HEK293 (cell line): Measurements from ENCODE around the gene CLPTM1.

Experiments
- BCL11B ChIP-seq: fragments of 450-650 bp; formaldehyde crosslinking; IDR thresholded peaks from 2 replicates; pipeline ENCODE4 v1.5.1; 2016; ENCODE audit warnings: low read depth, missing biosample characterization, missing genetic modification characterization
- BCL6B ChIP-seq: fragments of 450-650 bp; formaldehyde crosslinking; IDR thresholded peaks from 2 replicates; pipeline ENCODE4 v1.5.1; 2017; ENCODE audit warnings: missing biosample characterization, missing genetic modification characterization
- CTCF ChIP-seq: fragments of 450-650 bp; formaldehyde crosslinking; IDR thresholded peaks from 2 replicates; pipeline ENCODE4 v1.5.1; 2016; ENCODE audit warnings: missing biosample characterization, missing genetic modification characterization
- FEZF1 ChIP-seq: fragments of 450-650 bp; formaldehyde crosslinking; IDR thresholded peaks from 2 replicates; pipeline ENCODE4 v1.5.1; 2016; ENCODE audit warnings: missing biosample characterization, missing genetic modification characterization
- HOXC10 ChIP-seq: sonication (generic); formaldehyde crosslinking; IDR thresholded peaks from 2 replicates; pipeline ENCODE4 v1.8.1; 2023; ENCODE audit warnings: mild to moderate bottlenecking, missing genetic modification reagents
- MZF1 ChIP-seq: fragments of 450-650 bp; formaldehyde crosslinking; IDR thresholded peaks from 2 replicates; pipeline ENCODE4 v1.5.1; 2017; ENCODE audit warnings: missing biosample characterization, missing genetic modification characterization, borderline replicate concordance
- OVOL3 ChIP-seq: fragments of 450-650 bp; formaldehyde crosslinking; IDR thresholded peaks from 2 replicates; pipeline ENCODE4 v1.5.1; 2016; ENCODE audit warnings: missing biosample characterization, missing genetic modification characterization
- PATZ1 ChIP-seq: fragments of 450-650 bp; formaldehyde crosslinking; IDR thresholded peaks from 2 replicates; pipeline ENCODE4 v1.5.1; 2016; ENCODE audit warnings: missing biosample characterization, missing genetic modification characterization
- PRDM2 ChIP-seq: fragments of 450-650 bp; formaldehyde crosslinking; IDR thresholded peaks from 2 replicates; pipeline ENCODE4 v1.5.1; 2016; ENCODE audit warnings: missing biosample characterization, missing genetic modification characterization, borderline replicate concordance
- RBAK ChIP-seq: fragments of 450-650 bp; formaldehyde crosslinking; IDR thresholded peaks from 2 replicates; pipeline ENCODE4 v1.5.1; 2016; ENCODE audit warnings: missing biosample characterization, missing genetic modification characterization
- REPIN1 ChIP-seq: fragments of 450-650 bp; formaldehyde crosslinking; IDR thresholded peaks from 2 replicates; pipeline ENCODE4 v1.5.1; 2017; ENCODE audit warnings: missing biosample characterization, missing genetic modification characterization, low read depth
- TRIM28 ChIP-seq: IDR thresholded peaks from 2 replicates; pipeline ENCODE4 v1.6.1; 2011; ENCODE audit warnings: low read length, control low read depth, borderline replicate concordance
- YY2 ChIP-seq: fragments of 450-650 bp; formaldehyde crosslinking; IDR thresholded peaks from 2 replicates; pipeline ENCODE4 v1.5.1; 2016; ENCODE audit warnings: missing biosample characterization, missing genetic modification characterization
- ZNF138 ChIP-seq: fragments of 450-650 bp; formaldehyde crosslinking; IDR thresholded peaks from 2 replicates; pipeline ENCODE4 v1.5.1; 2016; ENCODE audit warnings: missing biosample characterization, missing genetic modification characterization, borderline replicate concordance
- ZNF140 ChIP-seq: fragments of 450-650 bp; formaldehyde crosslinking; IDR thresholded peaks from 2 replicates; pipeline ENCODE4 v1.5.1; 2016; ENCODE audit warnings: missing biosample characterization, missing genetic modification characterization
- ZNF157 ChIP-seq: fragments of 450-650 bp; formaldehyde crosslinking; IDR thresholded peaks from 2 replicates; pipeline ENCODE4 v1.5.1; 2016; ENCODE audit warnings: missing biosample characterization, missing genetic modification characterization
- ZNF202 ChIP-seq: fragments of 450-650 bp; formaldehyde crosslinking; IDR thresholded peaks from 2 replicates; pipeline ENCODE4 v1.5.1; 2016; ENCODE audit warnings: missing biosample characterization, missing genetic modification characterization, borderline replicate concordance
- ZNF221 ChIP-seq: fragments of 450-650 bp; formaldehyde crosslinking; IDR thresholded peaks from 2 replicates; pipeline ENCODE4 v1.5.1; 2017; ENCODE audit warnings: missing biosample characterization, missing genetic modification characterization, borderline replicate concordance
- ZNF324 ChIP-seq: fragments of 450-650 bp; formaldehyde crosslinking; IDR thresholded peaks from 2 replicates; pipeline ENCODE4 v1.5.1; 2016; ENCODE audit warnings: missing biosample characterization, missing genetic modification characterization
- ZNF354C ChIP-seq: fragments of 450-650 bp; formaldehyde crosslinking; IDR thresholded peaks from 2 replicates; pipeline ENCODE4 v1.5.1; 2016; ENCODE audit warnings: missing biosample characterization, missing genetic modification characterization, low read depth, borderline replicate concordance
- ZNF513 ChIP-seq: fragments of 450-650 bp; IDR thresholded peaks from 2 replicates; pipeline ENCODE4 v1.5.1; 2018; ENCODE audit warnings: missing biosample characterization, missing genetic modification characterization
- ZNF521 ChIP-seq: fragments of 450-650 bp; formaldehyde crosslinking; IDR thresholded peaks from 2 replicates; pipeline ENCODE4 v1.5.1; 2017; ENCODE audit warnings: missing biosample characterization, mild to moderate bottlenecking, missing genetic modification characterization
- ZNF560 ChIP-seq: fragments of 450-650 bp; formaldehyde crosslinking; IDR thresholded peaks from 2 replicates; pipeline ENCODE4 v1.5.1; 2017; ENCODE audit warnings: missing biosample characterization, missing genetic modification characterization, borderline replicate concordance
- ZNF629 ChIP-seq: fragments of 450-650 bp; formaldehyde crosslinking; IDR thresholded peaks from 2 replicates; pipeline ENCODE4 v1.5.1; 2017; ENCODE audit warnings: missing biosample characterization, missing genetic modification characterization
- ZNF707 ChIP-seq: fragments of 450-650 bp; formaldehyde crosslinking; IDR thresholded peaks from 2 replicates; pipeline ENCODE4 v1.5.1; 2016; ENCODE audit warnings: missing biosample characterization, missing genetic modification characterization

CLPTM1 gene

GRCh38 chr19:45038931-45039893 is 84.0 kb downstream of the CLPTM1 start, which contains the start of gene CLASRP (continued):
- TF ChIP-seq PRDM2 (tag by site-specific recombination) (no peak), ZNF157 (tag by site-specific recombination) (no peak), ZNF707 (tag by site-specific recombination) (no peak), OVOL3 (tag by site-specific recombination) (0 out of 2 replicates have a peak, but pooled peaks have one; percentile 55), CTCF (tag by site-specific recombination) (peak; percentile 57; the same call in 1 of the 2 replicates), ZNF521 (tag by site-specific recombination) (no peak), ZNF324 (tag by site-specific recombination) (peak; percentile 58; the same call in 1 of the 2 replicates), RBAK (tag by site-specific recombination) (no peak), BCL6B (tag by site-specific recombination) (no peak), ZNF560 (tag by site-specific recombination) (no peak), ZNF202 (tag by site-specific recombination) (no peak), MZF1 (tag by site-specific recombination) (no peak), ZNF629 (tag by site-specific recombination) (peak; percentile 60), TRIM28 (no peak), BCL11B (no peak), ZNF513 (tag by site-specific recombination) (no peak), FEZF1 (tag by site-specific recombination) (no peak; the same call in 1 of the 2 replicates), PATZ1 (tag by site-specific recombination) (peak; percentile 57), ZNF140 (tag by site-specific recombination) (peak; percentile 20; the same call in 1 of the 2 replicates), ZNF138 (tag by site-specific recombination) (no peak; the same call in 1 of the 2 replicates), YY2 (tag by site-specific recombination) (no peak), HOXC10 (CRISPR knock-in tag) (no peak), ZNF354C (no peak), REPIN1 (peak; percentile 90; the same call in 1 of the 2 replicates), ZNF221 (tag by site-specific recombination) (no peak)
